Transverse colon (tissue), 4 donors: Measurements from ENCODE around the gene CYSRT1. TPM values are rescaled to one million over a fixed set of nuclear protein-coding genes. Genes with fewer than 3 reads are reported as not detected.
A peak's percentile ranks its signal among the peaks of the same experiment; 100 is the strongest.

ENCODE experiments used
- DNase-seq: peaks from one replicate; pipeline ENCODE4 v3.0.0-alpha.2; 2019
- H3K27ac ChIP-seq, 4 donors: fragments of 200-600 bp; sonication (generic); 2 replicates each; pipeline ENCODE4 v1.5.1; 2016 to 2018; ENCODE audit warnings: inconsistent platforms in 4 of 4
- H3K27me3 ChIP-seq: fragments of 200-600 bp; sonication (generic); 2 replicates; pipeline ENCODE4 v1.5.1; 2017; ENCODE audit warnings: inconsistent platforms
- H3K36me3 ChIP-seq, 4 donors: fragments of 200-600 bp; sonication (generic); 2 replicates each; pipeline ENCODE4 v1.5.1; 2017 to 2019; ENCODE audit warnings: inconsistent platforms in 4 of 4
- H3K4me1 ChIP-seq, 4 donors: fragments of 200-600 bp; sonication (generic); 2 replicates each; pipeline ENCODE4 v1.5.1; 2017 to 2020; ENCODE audit warnings: inconsistent platforms in 4 of 4
- H3K4me3 ChIP-seq, 4 donors: fragments of 200-600 bp; sonication (generic); 1 replicate in 1 of 4; 2 replicates in 3 of 4; pipeline versions ENCODE4 v1.5.1 to v1.6.1; 2017 to 2019; ENCODE audit warnings: inconsistent platforms in 4 of 4
- H3K9me3 ChIP-seq, 2 donors: fragments of 200-600 bp; sonication (generic); 2 replicates each; pipeline ENCODE4 v1.5.1; 2017 to 2019; ENCODE audit warnings: inconsistent platforms in 2 of 2
- EP300 ChIP-seq: sonication (generic); formaldehyde crosslinking; IDR thresholded peaks from one replicate; pipeline ENCODE4 v1.6.1; 2017; ENCODE audit warnings: antibody characterized with exemption, low read depth
- POLR2A ChIP-seq: fragments of 450-650 bp; IDR thresholded peaks from one replicate; pipeline ENCODE4 v1.6.1; 2016; ENCODE audit warnings: antibody characterized with exemption, mild to moderate bottlenecking, moderate library complexity
- POLR2AphosphoS5 ChIP-seq, 3 donors: sonication (generic); formaldehyde crosslinking; IDR thresholded peaks; one replicate each; pipeline ENCODE4 v1.6.1; 2016; ENCODE audit warnings: antibody characterized with exemption in 3 of 3
- WGBS, 2 donors: methylation state at CpG; one replicate each; pipeline ENCODE4 v1.1.5; 2018; ENCODE audit warnings: low coverage in 1 of 2; 5-methylcytosine and 5-hydroxymethylcytosine counted together
- in situ Hi-C, 4 donors: fragments of 200-750 bp; cut with MboI; loops; one replicate each; pipeline versions ENCODE4 v1.15.0 to v1.15.1; 2017; ENCODE audit warnings: low sequenced_read_pairs in 3 of 4, low pct_ligation_motif_present in 1 of 4, low pct_unique_long_range_greater_than_20kb in 1 of 4
- intact Hi-C: fragments of 100-400 bp; cut with DNase I; formaldehyde crosslinking; loops from one replicate; pipeline ENCODE4 v1.15.1; 2023; ENCODE audit warnings: low total_unique reads
- total RNA-seq, 4 donors: library from RNA; depleted of rRNA; stranded (reverse); fragments of >200 nt; gene quantifications; one replicate each; pipeline ENCODE4 v1.1.0, GENCODE V29; 2016
- TF ChIP-seq, protein P1 (sequence below), 5 experiments: fragments of 200-600 bp in 3 of 5; fragments of 450-650 bp in 2 of 5; sonication (generic) in 3 of 5; IDR thresholded peaks; 1 replicate in 2 of 5; 2 replicates in 3 of 5; pipeline ENCODE4 v1.5.1; 2016 to 2017; ENCODE audit warnings: antibody characterized with exemption in 5 of 5, inconsistent platforms in 3 of 5, mild to moderate bottlenecking in 2 of 5, moderate library complexity in 1 of 5

Gene CYSRT1
- total RNA-seq, 4 donors from 2014 or later = not detected

DNA sequence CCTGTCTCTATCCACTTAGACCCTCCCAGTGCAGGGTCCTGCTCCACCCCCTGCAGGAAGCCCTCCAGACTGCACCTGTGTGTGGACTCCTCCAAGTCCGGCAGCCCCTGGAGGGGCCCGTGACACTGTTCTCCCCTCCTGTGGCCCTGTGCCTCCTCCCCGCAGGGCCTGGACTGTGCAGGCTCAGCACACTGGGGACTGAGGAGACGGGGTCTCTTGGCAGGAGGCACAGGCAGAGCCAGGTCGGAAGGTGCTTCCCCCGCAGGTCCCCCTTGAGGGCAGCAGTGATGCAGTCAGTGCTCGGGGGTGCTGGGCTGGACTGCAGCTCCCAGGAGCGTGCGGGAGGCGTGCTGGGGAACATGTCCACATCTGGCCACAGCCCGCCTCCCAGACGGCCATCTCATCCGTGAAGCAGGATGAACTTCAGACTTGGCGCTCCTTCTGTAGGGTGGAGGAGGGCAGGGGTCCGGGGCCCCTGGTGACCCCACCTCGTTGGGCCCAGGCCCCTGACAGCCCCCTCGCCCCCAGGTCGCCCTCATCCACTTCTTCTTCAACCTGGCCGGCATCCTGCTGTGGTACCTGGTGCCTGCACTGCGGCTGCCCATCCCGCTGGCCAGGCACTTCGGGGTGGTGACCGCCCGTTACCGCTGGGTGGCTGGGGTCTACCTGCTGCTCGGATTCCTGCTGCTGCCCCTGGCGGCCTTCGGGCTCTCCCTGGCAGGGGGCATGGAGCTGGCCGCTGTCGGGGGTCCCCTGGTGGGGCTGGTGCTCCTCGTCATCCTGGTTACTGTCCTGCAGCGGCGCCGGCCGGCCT lies 10.7 kb downstream of the CYSRT1 start:
- peaks cover 44% of the 10 kb centered on the region for H3K27me3 ChIP-seq
- no peak for DNase-seq
- H3K9me3 ChIP-seq = no peaks in the 10 kb centered on the region
- H3K4me3 ChIP-seq = peak overlapping the region in 1 of 4 donors; percentile 26
- 61% methylated on average over 15 of the region's 35 CpGs; no CpG with 5 or more reads in 1 of the 2 donors for WGBS, 2 donors
- in situ Hi-C loops (loop anchor here in 1 of 4 donors (10.0 kb wide), 1 partner anchor 111 kb away; no protein-coding TSS in a partner anchor), intact Hi-C loops (no loop called here)
- no peaks in the 10 kb centered on the region for H3K36me3 ChIP-seq
- H3K27ac ChIP-seq = no peak overlapping the region
- TF ChIP-seq EP300 (no peak), POLR2A (no peak), POLR2AphosphoS5 (IDR thresholded peaks at IDR 0.05) (no peak)
- TF ChIP-seq, protein P1, sequence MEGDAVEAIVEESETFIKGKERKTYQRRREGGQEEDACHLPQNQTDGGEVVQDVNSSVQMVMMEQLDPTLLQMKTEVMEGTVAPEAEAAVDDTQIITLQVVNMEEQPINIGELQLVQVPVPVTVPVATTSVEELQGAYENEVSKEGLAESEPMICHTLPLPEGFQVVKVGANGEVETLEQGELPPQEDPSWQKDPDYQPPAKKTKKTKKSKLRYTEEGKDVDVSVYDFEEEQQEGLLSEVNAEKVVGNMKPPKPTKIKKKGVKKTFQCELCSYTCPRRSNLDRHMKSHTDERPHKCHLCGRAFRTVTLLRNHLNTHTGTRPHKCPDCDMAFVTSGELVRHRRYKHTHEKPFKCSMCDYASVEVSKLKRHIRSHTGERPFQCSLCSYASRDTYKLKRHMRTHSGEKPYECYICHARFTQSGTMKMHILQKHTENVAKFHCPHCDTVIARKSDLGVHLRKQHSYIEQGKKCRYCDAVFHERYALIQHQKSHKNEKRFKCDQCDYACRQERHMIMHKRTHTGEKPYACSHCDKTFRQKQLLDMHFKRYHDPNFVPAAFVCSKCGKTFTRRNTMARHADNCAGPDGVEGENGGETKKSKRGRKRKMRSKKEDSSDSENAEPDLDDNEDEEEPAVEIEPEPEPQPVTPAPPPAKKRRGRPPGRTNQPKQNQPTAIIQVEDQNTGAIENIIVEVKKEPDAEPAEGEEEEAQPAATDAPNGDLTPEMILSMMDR (IDR thresholded peaks at IDR 0.05) = no peak
- H3K4me1 ChIP-seq = peaks cover 34 to 52% (median 44%) of the 10 kb centered on the region in 4 donors

DNA sequence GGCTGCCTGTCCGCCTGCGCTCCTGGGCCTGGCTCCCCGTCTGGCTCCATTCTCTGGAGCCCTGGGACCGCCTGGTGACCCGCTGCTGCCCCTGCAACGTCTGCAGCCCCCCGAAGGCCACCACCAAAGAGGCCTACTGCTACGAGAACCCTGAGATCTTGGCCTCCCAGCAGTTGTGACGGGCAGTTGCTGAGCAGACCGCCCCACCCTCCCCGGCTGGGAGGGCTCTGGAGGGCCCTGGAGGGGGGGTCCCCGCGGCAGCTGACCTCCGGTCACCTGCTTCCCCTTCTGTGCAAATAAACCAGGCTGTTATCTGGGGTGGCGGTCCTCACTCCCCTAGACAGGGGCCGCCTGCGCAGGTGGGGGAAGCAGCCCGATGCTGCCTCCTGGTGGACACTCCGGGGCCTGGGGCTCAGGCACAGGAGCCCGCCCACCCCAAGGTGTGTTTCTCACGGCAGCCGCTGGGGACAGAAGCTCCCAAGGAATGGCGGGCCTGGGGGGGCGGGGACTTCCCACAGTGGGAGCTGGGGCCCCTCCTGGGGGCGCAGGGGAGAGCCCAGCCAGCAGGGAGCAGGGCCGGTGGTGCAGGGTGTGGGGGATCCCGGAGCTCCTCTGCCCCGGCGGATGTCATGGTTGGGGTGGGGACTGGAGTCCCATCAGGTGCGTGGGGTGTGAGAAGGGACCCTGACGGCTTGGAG lies 11.4 kb downstream of the CYSRT1 start:
- no peaks in the 10 kb centered on the region for H3K9me3 ChIP-seq
- H3K4me3 ChIP-seq = peak overlapping the region in 1 of 4 donors; percentile 26
- TF ChIP-seq, protein P1 (IDR thresholded peaks at IDR 0.05) = peak; percentile 99 to 100 (median 100)
- TF ChIP-seq POLR2A = no peak
- WGBS, 2 donors = 6% methylated on average over 23 of the region's 31 CpGs; no CpG with 5 or more reads in 1 of the 2 donors
- H3K36me3 ChIP-seq = no peaks in the 10 kb centered on the region
- intact Hi-C loops (no loop called here), in situ Hi-C loops (loop anchor here in 1 of 4 donors (10.0 kb wide), 1 partner anchor 112 kb away; no protein-coding TSS in a partner anchor)
- peak overlapping the region in 3 of 4 donors; percentile 99 to 100 (median 99) for H3K27ac ChIP-seq
- peaks cover 34 to 52% (median 44%) of the 10 kb centered on the region in 4 donors for H3K4me1 ChIP-seq
- DNase-seq = peak; percentile 93
- H3K27me3 ChIP-seq = peaks cover 37% of the 10 kb centered on the region

DNA sequence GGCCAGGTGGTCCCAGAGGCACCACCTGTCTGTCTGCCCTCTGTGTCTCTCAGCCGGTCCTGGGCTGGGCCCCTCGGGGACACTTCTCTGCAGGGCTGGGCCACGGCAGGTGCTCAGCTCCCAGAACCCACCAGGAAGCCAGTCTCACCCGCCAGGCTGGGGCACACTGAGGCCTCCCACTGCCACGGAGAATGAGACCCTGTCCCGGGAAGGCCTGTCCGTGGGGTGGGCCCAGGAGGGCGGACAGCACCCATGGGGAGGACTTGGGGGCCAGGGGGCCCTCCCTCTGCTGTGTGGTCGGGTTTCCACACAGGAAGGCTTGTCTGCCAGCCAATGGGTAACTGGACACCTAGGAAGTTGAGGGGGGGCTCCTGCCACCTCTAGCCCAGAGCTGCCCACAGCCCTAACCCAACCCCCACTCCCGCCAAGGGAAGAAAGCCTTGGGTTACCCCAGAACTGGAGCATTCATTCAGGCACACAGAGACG lies 12.0 kb downstream of the CYSRT1 start:
- DNase-seq = no peak
- intact Hi-C loops = no loop called here
- Histone ChIP-seq H3K4me1 (peaks cover 34 to 56% (median 44%) of the 10 kb centered on the region in 4 donors), H3K27ac (peak overlapping the region; percentile 99 to 100 (median 100)), H3K4me3 (peak overlapping the region in 1 of 4 donors; percentile 26), H3K9me3 (no peaks in the 10 kb centered on the region), H3K27me3 (peaks cover 31% of the 10 kb centered on the region), H3K36me3 (no peaks in the 10 kb centered on the region)
- 37% methylated on average over 4 of the region's 11 CpGs; no CpG with 5 or more reads in 1 of the 2 donors for WGBS, 2 donors
- no peak for TF ChIP-seq POLR2A
- TF ChIP-seq EP300 = no peak
- TF ChIP-seq, protein P1 (IDR thresholded peaks at IDR 0.05) = no peak
- no peak for TF ChIP-seq POLR2AphosphoS5 (IDR thresholded peaks at IDR 0.05)
- in situ Hi-C loops = loop anchor here in 1 of 4 donors (10.0 kb wide), 1 partner anchor 112 kb away; no protein-coding TSS in a partner anchor
